GM06990 (cell line): ENCODE results near the gene CNRIP1.

ENCODE experiments used
- DNase-seq: peaks from one replicate; pipeline ENCODE4 v3.0.0-alpha.2; 2011; ENCODE audit not compliant: insufficient read length; ENCODE audit errors: extremely low read depth
- H3K27me3 ChIP-seq: replicated peaks from 2 replicates; pipeline ENCODE4 v1.6.0; 2011; ENCODE audit warnings: low read length; ENCODE audit not compliant: control insufficient read depth, insufficient read depth
- H3K36me3 ChIP-seq: 2 replicates; pipeline ENCODE4 v1.5.1; 2011; ENCODE audit warnings: low read length; ENCODE audit not compliant: control insufficient read depth, insufficient read depth
- H3K4me3 ChIP-seq: replicated peaks from 2 replicates; pipeline ENCODE4 v1.5.1; 2011; ENCODE audit warnings: low read depth, mild to moderate bottlenecking, control low read depth, low read length
- CTCF ChIP-seq: IDR thresholded peaks from 2 replicates; pipeline ENCODE4 v1.5.1; 2011; ENCODE audit warnings: low read length, control low read depth, mild to moderate bottlenecking, inconsistent platforms; ENCODE audit not compliant: insufficient read depth, poor library complexity, severe bottlenecking

CNRIP1 gene

GRCh38 chr2:68248361-68248760, 71.4 kb downstream of the CNRIP1 start:
- Histone ChIP-seq H3K36me3 (no peaks in the 10 kb centered on the region), H3K27me3 (no peaks in the 10 kb centered on the region), H3K4me3 (no peak overlapping the region)
- DNase-seq, result no peak
- no peak for TF ChIP-seq CTCF

- no peak for DNase-seq
- Histone ChIP-seq H3K36me3 (no peaks in the 10 kb centered on the region), H3K4me3 (no peak overlapping the region), H3K27me3 (no peaks in the 10 kb centered on the region)
- TF ChIP-seq CTCF, result no peak
Observed at GRCh38 chr2:68246396-68246795, 73.4 kb downstream of the CNRIP1 start.

- DNase-seq, result no peak
- H3K4me3 ChIP-seq, result no peak overlapping the region
- H3K27me3 ChIP-seq, result no peaks in the 10 kb centered on the region
- H3K36me3 ChIP-seq, result no peaks in the 10 kb centered on the region
- TF ChIP-seq CTCF, result no peak
Observed at GRCh38 chr2:68245672-68246071, 74.1 kb downstream of the CNRIP1 start.

GRCh38 chr2:68245066-68245465, 74.7 kb downstream of the CNRIP1 start:
- H3K4me3 ChIP-seq, result no peak overlapping the region
- no peak for TF ChIP-seq CTCF
- no peak for DNase-seq
- no peaks in the 10 kb centered on the region for H3K36me3 ChIP-seq
- no peaks in the 10 kb centered on the region for H3K27me3 ChIP-seq

- no peak for TF ChIP-seq CTCF
- Histone ChIP-seq H3K36me3 (no peaks in the 10 kb centered on the region), H3K4me3 (no peak overlapping the region), H3K27me3 (no peaks in the 10 kb centered on the region)
- no peak for DNase-seq
Observed at GRCh38 chr2:68244456-68244855, 75.3 kb downstream of the CNRIP1 start.
